Measurements from ENCODE around the gene MFSD8.
"Not testable (repeated sequence)": the region's sequence is repeated elsewhere in the genome, so short reads cannot be mapped to it uniquely, and the experiment has no call there.

Gene MFSD8, protein sequence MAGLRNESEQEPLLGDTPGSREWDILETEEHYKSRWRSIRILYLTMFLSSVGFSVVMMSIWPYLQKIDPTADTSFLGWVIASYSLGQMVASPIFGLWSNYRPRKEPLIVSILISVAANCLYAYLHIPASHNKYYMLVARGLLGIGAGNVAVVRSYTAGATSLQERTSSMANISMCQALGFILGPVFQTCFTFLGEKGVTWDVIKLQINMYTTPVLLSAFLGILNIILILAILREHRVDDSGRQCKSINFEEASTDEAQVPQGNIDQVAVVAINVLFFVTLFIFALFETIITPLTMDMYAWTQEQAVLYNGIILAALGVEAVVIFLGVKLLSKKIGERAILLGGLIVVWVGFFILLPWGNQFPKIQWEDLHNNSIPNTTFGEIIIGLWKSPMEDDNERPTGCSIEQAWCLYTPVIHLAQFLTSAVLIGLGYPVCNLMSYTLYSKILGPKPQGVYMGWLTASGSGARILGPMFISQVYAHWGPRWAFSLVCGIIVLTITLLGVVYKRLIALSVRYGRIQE

DNA sequence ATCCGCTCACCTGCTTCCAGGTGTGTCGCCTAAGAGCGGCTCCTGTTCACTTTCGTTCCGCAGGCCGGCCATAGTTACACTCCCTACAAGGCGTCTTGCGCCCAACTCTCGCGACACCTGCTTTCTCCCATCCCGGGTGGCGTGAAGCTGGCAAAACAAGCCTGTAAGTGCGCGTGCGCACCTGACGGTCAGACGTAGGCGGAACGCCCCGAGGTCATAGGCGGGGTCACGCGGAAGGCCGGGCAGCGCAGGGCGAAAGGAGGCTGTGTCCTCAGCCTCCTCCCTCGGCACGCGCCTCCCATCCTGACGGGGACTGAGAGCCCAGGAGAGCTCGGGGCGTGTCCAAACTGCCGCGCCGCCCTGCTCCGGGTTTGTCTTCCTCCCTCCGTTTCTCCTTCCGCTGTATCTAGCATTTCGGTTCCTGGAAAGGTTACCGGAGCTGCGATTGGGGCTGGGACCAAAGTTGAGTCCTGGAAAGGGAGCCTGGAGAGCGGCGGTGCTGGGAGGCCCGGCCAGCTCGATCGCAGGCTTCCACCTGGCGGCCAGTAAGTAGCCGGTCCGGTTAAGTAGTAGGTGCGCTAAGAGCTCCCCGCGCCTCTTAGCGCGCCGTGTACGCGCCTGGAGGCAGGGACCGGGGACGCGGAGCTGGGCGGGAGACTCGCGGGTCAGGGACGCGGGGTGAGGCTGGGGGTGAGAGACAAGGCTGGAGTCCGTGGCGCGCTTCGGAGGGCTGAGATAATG lies at the start of gene MFSD8, which contains the start of gene ABHD18:
Gene MFSD8, minus strand, starts transcription at position 112 of the 741 bp plus-strand sequence. Its CDS starts 40 bp downstream, at position 72.
Gene ABHD18, plus strand, starts transcription at position 345 of the 741 bp plus-strand sequence. CDS start 17,550 bp downstream, outside the sequence.
- peak; percentile 98 for DNase-seq (ENCODE audit: low spot score)

DNA sequence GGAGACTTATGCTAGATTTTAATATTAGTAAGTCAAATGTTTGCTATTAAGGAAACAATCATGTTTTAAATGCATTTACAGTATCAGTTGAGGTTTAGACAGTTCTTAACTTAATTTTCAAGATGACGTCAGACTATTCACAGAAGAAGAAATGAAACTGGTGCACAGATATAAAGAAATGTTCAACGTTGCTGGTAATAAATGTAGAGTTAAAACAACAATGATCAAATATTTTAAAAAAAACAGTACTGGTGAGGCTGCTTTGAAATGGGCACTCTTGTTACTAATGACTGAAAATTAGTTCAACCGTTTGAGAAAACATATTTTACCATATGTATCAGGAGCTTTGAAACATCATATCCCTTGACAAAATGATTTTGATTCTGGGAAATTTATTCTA lies 44.5 kb upstream of the MFSD8 start:
- DNase-seq (ENCODE audit: low spot score) = no peak

DNA sequence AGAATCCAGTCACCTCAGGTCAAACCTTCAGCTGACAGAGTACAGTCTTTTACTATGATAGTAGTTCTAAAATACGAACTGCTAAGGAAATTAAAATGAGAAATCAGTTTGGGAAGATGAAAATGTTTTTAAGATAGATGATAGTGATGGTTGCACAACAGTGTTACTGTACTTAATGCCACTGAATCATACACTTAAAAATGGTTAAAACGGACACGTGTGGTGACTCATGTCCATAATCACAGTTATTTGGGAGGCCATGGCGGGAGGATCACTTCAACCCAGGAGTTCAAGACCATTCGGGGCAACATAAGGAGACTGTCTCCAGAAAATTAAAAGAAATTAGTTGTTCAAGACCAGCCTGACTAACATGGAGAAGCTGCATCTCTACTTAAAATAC lies 41.6 kb upstream of the MFSD8 start:
- DNase-seq (ENCODE audit: low spot score) = no peak

DNA sequence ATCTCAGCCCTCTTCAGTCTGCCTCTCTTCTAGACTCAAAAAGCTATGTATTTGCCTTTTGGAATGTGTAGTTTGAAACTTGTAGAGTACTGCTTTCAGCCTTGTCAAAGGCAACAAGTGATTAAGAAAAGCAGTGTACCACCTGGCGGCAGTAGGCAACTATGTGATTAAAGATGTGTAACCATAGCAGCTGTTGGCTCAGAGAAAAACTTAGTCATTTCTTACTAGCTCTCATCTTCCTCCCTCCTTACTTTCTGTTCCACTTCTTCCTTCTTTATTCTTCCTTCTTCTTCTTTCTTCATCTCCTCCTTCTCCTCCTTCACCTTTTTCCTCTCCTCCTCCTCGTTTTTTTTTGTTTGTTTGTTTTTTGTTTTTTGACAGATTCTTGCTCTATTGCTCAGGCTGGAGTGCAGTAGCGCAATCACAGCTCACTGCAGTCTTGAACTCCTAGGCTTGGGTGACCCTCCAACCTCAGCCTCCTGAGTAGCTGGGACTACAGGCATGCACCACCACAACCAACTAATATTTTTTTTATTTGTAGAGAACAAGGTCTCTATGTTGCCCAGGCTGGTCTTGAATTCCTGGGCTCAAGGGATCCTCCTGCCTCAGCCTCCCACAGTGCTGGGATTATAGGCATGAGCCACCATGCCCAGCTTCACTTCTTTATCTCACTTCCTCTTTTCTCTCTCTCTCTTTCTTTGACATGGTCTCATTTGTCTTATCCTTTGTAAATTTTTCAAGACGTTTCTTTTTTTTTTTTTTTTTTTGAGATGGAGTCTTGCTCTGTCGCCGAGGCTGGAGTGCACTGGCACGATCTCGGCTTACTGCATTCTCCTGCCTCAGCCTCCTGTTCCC lies 32.8 kb upstream of the MFSD8 start:
- peak; percentile 13 for DNase-seq (ENCODE audit: low spot score)

DNA sequence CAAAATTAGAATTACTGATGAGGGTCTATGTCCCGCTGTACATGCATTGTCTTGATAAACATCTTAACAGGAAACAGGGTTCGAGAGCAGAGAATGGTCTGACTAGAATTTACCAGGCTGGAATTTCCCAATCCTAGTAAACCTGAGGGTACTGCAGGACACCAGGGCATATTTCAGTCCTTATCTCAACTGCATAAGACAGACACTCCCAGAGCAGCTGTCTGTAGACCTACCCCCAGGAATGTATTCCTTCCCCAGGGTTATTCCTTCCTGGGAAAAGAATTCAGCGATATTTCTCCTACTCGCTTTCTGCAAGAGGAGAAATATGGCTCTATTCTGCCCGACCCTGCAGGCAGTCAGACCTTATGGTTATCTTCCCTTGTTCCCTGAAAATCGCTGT lies 31.5 kb upstream of the MFSD8 start:
- DNase-seq (ENCODE audit: low spot score) = not testable (repeated sequence)

DNA sequence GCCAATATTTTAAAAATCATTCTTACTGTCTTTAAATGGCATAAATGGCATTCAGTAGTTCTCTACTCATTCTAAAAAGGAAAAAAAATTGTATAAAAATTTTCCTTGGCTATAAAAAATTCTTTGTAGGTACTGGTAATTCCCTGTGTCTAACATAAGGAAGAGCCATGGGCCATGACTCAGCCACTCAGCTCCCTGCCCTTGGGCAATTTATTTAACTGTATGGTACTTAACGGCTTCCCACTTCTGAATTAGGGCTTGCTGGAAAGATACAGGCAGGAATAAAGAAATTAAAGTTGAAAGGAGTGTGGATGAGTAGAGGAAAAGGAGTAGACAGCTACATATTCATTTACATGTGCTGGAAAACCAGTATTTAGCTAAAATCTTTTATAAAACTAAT lies 30.8 kb upstream of the MFSD8 start:
- no peak for DNase-seq (ENCODE audit: low spot score)

DNA sequence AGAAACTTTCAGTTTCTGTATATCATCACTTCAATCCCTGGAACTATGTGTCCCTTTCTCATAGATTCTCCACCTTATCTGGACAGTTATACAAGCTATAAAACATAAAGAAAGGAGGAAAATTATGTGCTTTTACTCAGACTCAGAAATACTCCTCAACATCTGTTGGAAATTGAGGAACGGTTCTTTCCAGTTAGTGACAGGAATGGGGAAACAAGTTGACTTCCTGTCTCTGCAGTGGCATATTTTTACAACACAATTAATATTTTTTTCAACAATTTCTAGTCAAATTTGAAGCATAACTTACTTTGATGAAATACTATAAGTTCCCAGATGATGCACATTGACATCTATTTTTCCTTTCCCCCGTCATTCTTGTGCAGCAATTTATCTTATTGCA lies 28.2 kb upstream of the MFSD8 start:
- no peak for DNase-seq (ENCODE audit: low spot score)

DNA sequence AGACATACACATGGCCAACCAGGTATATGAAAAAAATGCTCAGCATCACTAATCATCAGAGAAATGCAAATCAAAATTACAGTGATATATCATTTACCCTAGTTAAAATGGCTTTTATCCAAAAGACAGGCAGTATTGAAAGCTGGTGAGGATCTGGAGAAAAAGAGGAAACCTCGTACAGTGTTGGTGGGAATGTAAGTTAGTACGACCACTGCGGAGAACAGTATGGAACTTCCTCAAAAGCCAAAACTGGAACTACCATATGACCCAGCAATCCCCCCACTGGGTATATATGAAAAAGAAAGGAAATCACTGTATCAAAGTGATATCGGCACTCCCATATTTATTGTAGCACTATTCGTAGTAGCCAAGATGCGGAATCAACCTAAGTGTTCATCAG lies 23.7 kb upstream of the MFSD8 start:
- no peak for DNase-seq (ENCODE audit: low spot score)

DNA sequence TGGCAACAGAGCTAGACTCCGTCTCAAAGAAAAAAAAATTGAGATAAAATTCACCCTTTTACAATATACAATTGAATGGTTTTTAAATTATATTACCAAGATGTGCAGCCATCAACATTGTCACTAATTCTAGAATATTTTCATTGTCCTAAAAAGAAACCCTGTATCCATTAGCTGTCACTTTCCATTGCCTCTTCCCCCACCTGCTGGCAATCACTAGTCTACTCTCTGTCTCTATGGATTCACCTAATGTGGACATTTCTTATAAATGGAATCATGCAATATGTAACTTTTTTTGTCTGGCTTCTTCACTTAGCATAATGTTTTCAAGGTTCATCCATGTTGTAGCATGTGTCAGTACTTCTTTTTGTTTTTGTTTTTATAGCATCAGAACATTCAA lies 21.0 kb upstream of the MFSD8 start:
- DNase-seq (ENCODE audit: low spot score) = no peak

DNA sequence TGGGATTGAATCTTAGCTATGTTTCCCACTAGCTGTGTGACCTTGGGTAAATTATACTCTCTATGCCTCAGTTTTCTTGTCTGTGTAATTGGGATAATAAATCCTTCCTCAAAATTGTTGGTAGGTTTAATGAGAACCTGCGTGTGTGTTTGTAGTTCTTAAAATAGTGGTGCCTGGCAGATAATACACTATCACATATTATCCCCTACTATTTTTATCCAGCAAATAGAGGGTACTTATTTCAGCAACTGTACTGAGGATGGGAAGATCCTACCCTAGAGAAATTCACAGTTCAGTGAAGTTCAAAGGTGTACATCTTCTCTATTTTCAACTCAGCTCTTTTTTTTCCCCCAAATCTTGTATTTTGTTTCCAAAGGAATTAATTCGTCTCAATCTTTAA lies 17.5 kb upstream of the MFSD8 start:
- no peak for DNase-seq (ENCODE audit: low spot score)

DNA sequence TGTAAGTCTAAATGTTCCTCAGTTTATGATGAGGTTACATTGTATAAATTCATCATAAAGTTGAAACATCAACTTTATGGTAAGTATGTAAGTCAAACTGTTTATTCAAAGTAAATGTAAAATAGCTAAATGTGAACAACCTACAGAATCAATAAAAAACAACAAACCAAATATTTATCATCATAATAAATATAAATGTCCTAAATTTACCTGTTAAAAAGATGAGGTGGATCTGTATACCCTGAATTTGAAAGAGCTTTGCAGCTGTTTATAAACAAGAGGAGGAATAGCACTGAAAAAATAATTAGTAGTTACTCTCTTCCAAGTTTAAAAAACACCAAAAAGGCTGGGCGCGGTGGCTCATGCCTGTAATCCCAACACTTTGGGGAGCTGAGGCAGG lies 14.0 kb upstream of the MFSD8 start:
- DNase-seq (ENCODE audit: low spot score) = no peak

DNA sequence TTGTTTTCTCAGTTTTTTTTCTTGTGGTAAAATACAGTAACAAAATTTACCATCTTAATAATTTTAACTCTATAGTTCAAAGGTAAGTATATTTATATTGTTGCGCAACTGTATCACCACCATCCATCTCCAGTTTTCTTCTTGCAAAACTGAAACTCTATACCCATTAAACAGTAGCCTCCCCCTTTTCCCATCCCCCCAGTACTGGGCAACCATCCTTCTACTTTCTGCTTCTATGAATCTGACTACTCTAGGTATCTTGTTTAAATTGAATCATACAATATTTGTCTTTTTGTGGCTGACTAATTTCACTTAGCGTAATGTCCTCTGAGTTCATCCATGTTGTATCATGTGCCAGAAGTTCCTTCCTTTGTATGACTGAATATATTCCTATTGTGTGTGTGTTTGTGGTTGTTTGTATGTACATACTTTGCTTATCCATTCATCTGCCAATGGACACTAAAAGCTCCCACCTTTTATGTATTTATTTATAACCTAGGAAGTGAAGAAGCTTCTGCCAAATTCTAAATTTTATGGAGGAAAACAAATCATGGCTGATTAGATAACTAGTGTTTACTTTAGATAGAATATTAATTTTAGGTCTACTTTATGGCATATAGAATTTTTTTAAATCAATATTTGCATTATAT lies 10.3 kb upstream of the MFSD8 start:
- no peak for DNase-seq (ENCODE audit: low spot score)

DNA sequence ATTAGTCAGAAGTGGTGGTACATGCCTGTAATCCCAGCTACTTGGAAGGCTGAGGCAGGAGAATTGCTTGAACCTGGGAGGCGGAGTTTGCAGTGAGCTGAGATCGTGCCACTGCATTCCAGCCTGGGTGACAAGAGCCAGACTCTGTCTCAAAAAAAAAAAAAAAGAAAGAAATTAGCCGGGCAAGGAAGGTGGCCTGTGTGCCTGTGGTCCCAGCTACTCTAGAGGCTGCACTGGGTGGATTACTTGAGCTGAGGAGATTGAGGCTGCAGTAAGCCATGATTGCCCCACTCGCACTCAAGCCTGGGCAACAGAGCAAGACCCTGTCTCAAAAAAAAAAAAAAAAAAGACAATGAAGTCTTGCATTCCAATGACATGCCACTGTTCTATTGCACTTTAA lies 6.0 kb upstream of the MFSD8 start:
- DNase-seq (ENCODE audit: low spot score) = not testable (repeated sequence)

DNA sequence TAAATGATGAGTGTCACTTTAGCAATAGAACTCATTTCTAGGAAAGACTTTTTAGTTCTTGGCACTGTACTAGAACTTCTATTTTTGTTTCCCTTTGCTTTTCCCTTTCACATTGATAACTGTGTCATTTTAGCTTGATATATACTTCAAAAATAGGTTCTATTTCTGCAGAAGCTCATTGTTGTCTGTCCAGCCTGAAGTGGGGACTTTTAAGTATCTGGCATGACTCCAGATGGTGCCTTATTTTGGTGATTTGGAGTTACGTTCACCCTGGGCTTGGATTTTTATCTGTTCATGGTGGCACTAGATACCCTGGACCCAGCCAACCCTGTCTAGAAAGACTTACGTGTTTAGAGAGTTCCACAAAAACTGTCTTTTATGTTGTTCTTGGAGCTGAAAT lies 3.6 kb upstream of the MFSD8 start:
- DNase-seq (ENCODE audit: low spot score) = no peak

DNA sequence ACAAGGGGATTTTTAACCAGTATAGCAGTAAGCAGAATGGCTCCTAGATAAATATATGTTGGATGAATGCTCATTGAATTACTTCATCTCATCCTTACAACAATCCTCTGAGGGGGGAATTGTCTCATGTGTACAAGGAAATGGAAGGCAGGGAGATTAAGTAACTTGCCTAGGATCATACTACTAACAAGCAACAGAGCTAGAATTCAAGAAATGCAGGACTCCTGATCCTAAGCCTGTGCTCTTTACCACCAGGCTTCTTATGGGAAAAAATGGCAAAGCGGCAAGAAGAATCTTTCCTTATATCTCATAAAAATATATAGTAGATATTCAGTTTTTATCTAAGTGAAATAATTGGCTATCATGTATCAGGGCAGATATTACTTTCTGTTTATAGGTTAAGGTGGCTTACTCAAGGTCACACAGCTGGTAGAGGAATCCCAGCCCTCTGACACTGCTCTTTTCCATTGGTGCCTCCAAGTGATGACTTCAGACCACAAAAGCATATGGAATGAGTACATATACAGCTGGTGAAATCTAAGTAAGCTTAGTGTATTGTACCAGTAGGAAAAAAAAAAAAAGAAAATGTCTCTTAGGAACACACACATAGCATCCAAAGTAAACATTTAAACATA lies 2.3 kb upstream of the MFSD8 start:
- DNase-seq (ENCODE audit: low spot score) = no peak

DNA sequence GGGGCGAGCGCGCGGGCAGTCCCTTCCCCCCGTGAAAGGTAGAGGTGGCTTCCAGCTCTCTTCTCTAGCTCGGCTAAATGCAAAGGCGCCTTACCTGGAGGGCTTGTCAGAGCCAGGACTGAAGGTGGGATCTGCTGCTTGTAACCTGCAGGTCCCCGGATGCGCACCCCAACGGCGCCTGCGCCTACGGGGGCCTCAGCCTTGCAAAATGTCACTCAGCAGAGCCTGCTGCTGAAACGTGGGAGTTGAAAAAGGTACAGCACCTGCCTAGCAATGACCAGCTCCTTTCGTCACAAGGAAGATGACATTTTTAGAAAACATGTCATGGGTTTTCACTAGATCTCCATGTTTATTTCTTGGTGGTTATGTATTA lies 816 bp upstream of the MFSD8 start:
- peak; percentile 8 for DNase-seq (ENCODE audit: low spot score)

DNA sequence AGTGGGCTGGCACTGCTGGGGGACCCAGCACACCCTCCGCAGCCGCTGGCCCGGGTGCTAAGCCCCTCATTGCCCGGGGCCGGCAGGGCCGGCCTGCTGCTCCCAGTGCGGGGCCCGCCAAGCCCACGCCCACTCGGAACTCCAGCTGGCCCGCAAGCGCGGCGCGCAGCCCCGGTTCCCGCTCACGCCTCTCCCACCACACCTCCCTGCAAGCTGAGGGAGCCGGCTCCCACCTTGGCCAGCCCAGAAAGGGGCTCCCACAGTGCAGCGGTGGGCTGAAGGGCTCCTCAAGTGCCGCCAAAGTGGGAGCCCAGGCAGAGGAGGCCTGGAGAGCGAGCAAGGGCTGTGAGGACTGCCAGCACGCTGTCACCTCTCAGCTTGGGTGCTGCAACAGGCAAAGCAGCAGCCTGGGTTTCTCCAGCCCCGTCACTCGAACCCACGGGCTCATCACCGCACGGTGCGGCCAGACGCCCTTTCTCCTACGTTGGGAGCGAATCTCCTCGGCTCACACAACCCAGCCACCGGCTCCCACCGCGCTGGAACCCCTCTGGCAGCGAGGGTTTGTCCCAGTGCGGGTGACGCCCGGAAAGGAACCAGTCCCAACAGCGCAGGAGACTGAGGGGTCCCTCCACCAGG lies 429 bp downstream of the MFSD8 start:
- DNase-seq (ENCODE audit: low spot score) = not testable (repeated sequence)

DNA sequence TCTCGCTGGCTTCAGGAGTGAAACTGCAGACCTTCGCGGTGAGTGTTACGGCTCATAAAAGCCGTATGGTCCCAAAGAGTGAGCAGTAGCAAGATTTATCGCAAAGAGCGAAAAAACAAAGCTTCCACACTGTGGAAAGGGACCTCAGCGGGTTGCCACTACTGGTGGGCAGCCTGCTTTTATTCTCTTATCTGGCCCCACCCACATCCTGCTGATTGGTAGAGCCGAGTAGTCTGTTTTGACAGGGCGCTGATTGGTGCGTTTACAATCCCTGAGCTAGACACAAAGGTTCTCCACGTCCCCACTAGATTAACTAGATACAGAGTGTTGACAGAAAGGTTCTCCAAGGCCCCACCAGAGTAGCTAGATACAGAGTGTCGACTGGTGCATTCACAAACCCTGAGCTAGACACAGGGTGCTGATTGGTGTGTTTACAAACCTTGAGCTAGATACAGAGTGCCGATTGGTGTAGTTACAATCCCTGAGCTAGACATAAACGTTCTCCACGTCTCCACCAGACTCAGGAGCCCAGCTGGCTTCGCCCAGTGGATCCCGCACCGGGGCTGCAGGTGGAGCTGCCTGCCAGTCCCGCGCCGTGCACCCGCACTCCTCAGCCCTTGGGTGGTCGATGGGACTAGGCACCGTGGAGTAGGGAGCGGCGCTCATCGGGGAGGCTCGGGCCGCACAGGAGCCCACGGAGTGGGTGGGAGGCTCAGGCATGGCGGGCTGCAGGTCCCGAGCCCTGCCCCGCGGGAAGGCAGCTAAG lies 1.2 kb downstream of the MFSD8 start:
- not testable (repeated sequence) for DNase-seq (ENCODE audit: low spot score)

DNA sequence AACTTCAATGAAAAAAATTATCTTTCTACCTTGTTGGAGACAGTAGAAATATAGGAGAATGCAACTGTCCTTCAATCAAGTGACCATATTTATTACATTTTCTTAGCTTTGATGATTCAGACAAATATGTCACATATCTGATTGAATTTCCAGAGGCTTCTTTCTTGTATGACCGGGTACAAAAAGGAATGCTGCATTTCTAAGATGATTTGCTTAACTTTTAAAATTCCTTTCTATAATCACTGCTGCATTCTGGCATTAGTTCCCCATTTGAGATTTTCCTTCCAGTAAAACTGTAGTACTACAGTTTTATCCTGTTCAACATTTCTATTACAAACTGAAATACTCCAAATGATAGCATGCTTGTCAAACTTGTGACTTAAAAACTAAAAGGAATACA lies 5.2 kb downstream of the MFSD8 start:
- DNase-seq (ENCODE audit: low spot score) = peak; percentile 28

DNA sequence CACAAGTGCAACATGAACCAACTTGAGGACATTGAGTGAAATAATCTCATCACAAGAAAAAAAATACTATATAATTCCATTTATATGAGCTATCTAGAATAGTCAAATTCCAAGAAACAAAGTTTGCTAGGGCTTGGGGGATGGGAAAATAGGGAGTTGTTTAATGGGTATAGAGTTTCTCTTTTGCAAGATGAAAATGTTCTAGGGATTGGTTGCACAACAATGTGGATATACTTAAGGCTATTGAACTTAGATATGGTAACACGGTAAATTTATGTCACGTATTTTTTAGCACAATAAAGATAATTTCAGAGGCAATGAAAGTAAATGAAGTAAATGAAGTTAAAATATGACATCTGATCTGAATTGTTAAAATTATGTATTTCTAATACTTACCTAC lies 7.9 kb downstream of the MFSD8 start:
- DNase-seq (ENCODE audit: low spot score) = no peak

Measured in AG08396 (cell line).